Psoas muscle (tissue), 8 donors: ENCODE data around the gene CHPF2. TPM values are rescaled to one million over a fixed set of nuclear protein-coding genes. Genes with fewer than 3 reads are reported as not detected.

Experiments used
- ATAC-seq, 4 donors: fragments of 200-7000 bp; cut with Tn5 transposase; one replicate each; pipeline ENCODE4 v1.9.1; 2020; ENCODE audit warnings: moderate library complexity in 3 of 4, mild to moderate bottlenecking in 2 of 4
- DNase-seq, 2 donors: peaks; one replicate each; pipeline ENCODE4 v3.0.0-alpha.2; 2020
- H3K27ac ChIP-seq: fragments of 200-600 bp; one replicate; pipeline ENCODE4 v1.8.0; 2022
- H3K27me3 ChIP-seq, 3 donors: fragments of 200-600 bp in 1 of 3; one replicate each; pipeline versions ENCODE4 v1.6.1 to v1.8.0; 2013 to 2022; ENCODE audit warnings: low read length in 2 of 3, mild to moderate bottlenecking in 2 of 3, moderate library complexity in 1 of 3; ENCODE audit not compliant: insufficient read depth in 3 of 3
- H3K36me3 ChIP-seq, 2 donors: fragments of 200-600 bp in 1 of 2; one replicate each; pipeline versions ENCODE4 v1.6.1 to v1.8.0; 2013 to 2022; ENCODE audit warnings: low read depth in 1 of 2, mild to moderate bottlenecking in 1 of 2, moderate library complexity in 1 of 2; ENCODE audit not compliant: insufficient read depth in 1 of 2
- H3K4me1 ChIP-seq: fragments of 200-600 bp; one replicate; pipeline ENCODE4 v1.8.0; 2022
- H3K4me3 ChIP-seq: fragments of 200-600 bp; one replicate; pipeline ENCODE4 v1.8.0; 2022; ENCODE audit warnings: mild to moderate bottlenecking
- H3K9me3 ChIP-seq: fragments of 200-600 bp; one replicate; pipeline ENCODE4 v1.8.0; 2022
- CTCF ChIP-seq: fragments of 200-600 bp; IDR thresholded peaks from one replicate; pipeline ENCODE4 v1.8.0; 2022; ENCODE audit warnings: antibody characterized with exemption
- WGBS, 3 donors: extraction: QIAGEN DNeasy Blood & Tissue Kit; methylation state at CpG; one replicate each; pipeline versions ENCODE4 v1.1.6 to v1.1.7; 2013; 5-methylcytosine and 5-hydroxymethylcytosine counted together
- intact Hi-C, 2 donors: fragments of 100-400 bp; cut with DNase I; formaldehyde crosslinking; loops; one replicate each; pipeline versions ENCODE4 v1.11.0 to v1.14.2; 2022
- polyA plus RNA-seq, 3 donors: library from polyadenylated mRNA; stranded (reverse); fragments of 200-250 nt; gene quantifications; one replicate each; pipeline ENCODE4 v1.2.3, GENCODE V29; 2013
- total RNA-seq, 4 donors: library from RNA; stranded (reverse); fragmentation: NEBNext Ultra II Directional in 2 of 4; extraction: Animal tissue kit (Norgen Biotek cat#: 25700) in 2 of 4; gene quantifications; one replicate each; pipeline versions ENCODE4 v1.2.1 to v1.2.4, GENCODE V29; 2021 to 2023
- donor health status: healthy with polysubstance abuse.
- donor health status: DM: no; HTN: no; CAD: no; lungs with moderate emphysema.
- donor health status: Bipolar disorder and iron deficiency.
- donor health status: healthy.
- donor health status: DM: yes; HTN: yes; CAD: no.
- donor health status: DM: no; HTN: no; CAD: no.
- donor health status: DM: no; HTN: no; CAD: no.
- donor health status: DM: yes; HTN: yes; CAD: no.

CHPF2 gene
- total and polyA plus RNA-seq, 7 donors = 5.3 to 19.8 (median 10.1) TPM

GRCh38 chr7:151187409-151188251, 44.7 kb upstream of the CHPF2 start:
- intact Hi-C loops = no loop called here
- TF ChIP-seq CTCF = no peak
- Histone ChIP-seq H3K36me3 (peaks cover 0 to 13% of the 10 kb centered on the region in 2 donors), H3K27ac (peak overlapping the region; percentile 97), H3K4me3 (peak overlapping the region; percentile 67), H3K4me1 (peaks cover 31% of the 10 kb centered on the region), H3K27me3 (no peaks in the 10 kb centered on the region), H3K9me3 (no peaks in the 10 kb centered on the region)
- 19 to 43% (median 27%) methylated on average over 22 of the region's 22 CpGs for WGBS, 3 donors
- DNase-seq (peak; percentile 61 to 86), ATAC-seq (peak; percentile 85 to 86 (median 86))

GRCh38 chr7:151188252-151188542, 44.1 kb upstream of the CHPF2 start:
- intact Hi-C loops = no loop called here

GRCh38 chr7:151189038-151189437, 43.2 kb upstream of the CHPF2 start:
- H3K27ac ChIP-seq = no peak overlapping the region
- 78 to 91% (median 80%) methylated on average over 4 of the region's 4 CpGs for WGBS, 3 donors
- H3K4me3 ChIP-seq = no peak overlapping the region
- peaks cover 0 to 4% of the 10 kb centered on the region in 2 donors for H3K36me3 ChIP-seq
- ATAC-seq (no peak), DNase-seq (no peak)
- intact Hi-C loops = no loop called here
- H3K4me1 ChIP-seq = peaks cover 31% of the 10 kb centered on the region
- H3K27me3 ChIP-seq = no peaks in the 10 kb centered on the region
- no peak for TF ChIP-seq CTCF
- no peaks in the 10 kb centered on the region for H3K9me3 ChIP-seq

More at GRCh38 chr7:151188252-151188542, 44.1 kb upstream of the CHPF2 start:
- H3K4me3 ChIP-seq = peak overlapping the region; percentile 67
- no peaks in the 10 kb centered on the region for H3K9me3 ChIP-seq
- H3K27me3 ChIP-seq = no peaks in the 10 kb centered on the region
- H3K36me3 ChIP-seq = peaks cover 0 to 13% of the 10 kb centered on the region in 2 donors
- WGBS, 3 donors = 28 to 51% (median 28%) methylated on average over 5 of the region's 5 CpGs
- ATAC-seq = no peak
- H3K27ac ChIP-seq = peak overlapping the region; percentile 97
- no peak for TF ChIP-seq CTCF
- peaks cover 31% of the 10 kb centered on the region for H3K4me1 ChIP-seq
- no peak for DNase-seq

- TF ChIP-seq CTCF = peak; percentile 35
- no peak overlapping the region for H3K4me3 ChIP-seq
- WGBS, 3 donors = 36 to 61% (median 37%) methylated on average over 12 of the region's 12 CpGs
- H3K36me3 ChIP-seq = no peaks in the 10 kb centered on the region
- H3K27me3 ChIP-seq = no peaks in the 10 kb centered on the region
- peaks cover 15% of the 10 kb centered on the region for H3K4me1 ChIP-seq
- DNase-seq (peak; percentile 70 to 87), ATAC-seq (peak; percentile 67 to 72 (median 71))
- intact Hi-C loops = loop anchor here (2.0 to 10.0 kb wide), 5 partner anchors 35 to 113 kb away; partner anchors contain the start of gene ABCF2 (in 2 of the 2)
- peak overlapping the region; percentile 68 for H3K27ac ChIP-seq
- H3K9me3 ChIP-seq = no peaks in the 10 kb centered on the region
Observed at GRCh38 chr7:151191544-151191943, 40.7 kb upstream of the CHPF2 start.
